Nephron (organoid): Measurements from ENCODE around the gene TRPM1.

ENCODE experiments used
- H3K27ac Mint-ChIP-seq, 3 experiments: 2 replicates each; pipeline ENCODE4 v1.8.0; 2020; ENCODE audit warnings: mixed read lengths in 3 of 3, mild to moderate bottlenecking in 2 of 3, moderate library complexity in 1 of 3
- H3K27me3 Mint-ChIP-seq: 2 replicates; pipeline ENCODE4 v1.8.0; 2021; ENCODE audit warnings: low read depth, mild to moderate bottlenecking, moderate library complexity, mixed read lengths
- H3K36me3 Mint-ChIP-seq: 2 replicates; pipeline ENCODE4 v1.8.0; 2020; ENCODE audit warnings: low read depth, mixed read lengths
- H3K4me1 Mint-ChIP-seq: 2 replicates; pipeline ENCODE4 v1.8.0; 2020; ENCODE audit warnings: mixed read lengths
- H3K4me3 Mint-ChIP-seq, 3 experiments: 2 replicates each; pipeline ENCODE4 v1.8.0; 2020; ENCODE audit warnings: mild to moderate bottlenecking in 3 of 3, mixed read lengths in 3 of 3, moderate library complexity in 2 of 3
- H3K9me3 Mint-ChIP-seq: 2 replicates; pipeline ENCODE4 v1.8.0; 2020; ENCODE audit warnings: mixed read lengths
- CTCF ChIP-seq, 3 experiments: fragments of 200-600 bp; sonication (generic); IDR thresholded peaks; one replicate each; pipeline ENCODE4 v1.5.0; 2021; ENCODE audit warnings: antibody characterized with exemption in 3 of 3; ENCODE audit not compliant: unreplicated experiment in 3 of 3

The TRPM1 gene

GRCh38 chr15:31079519-31079918 is 22.0 kb downstream of the TRPM1 start:
- Mint-ChIP-seq H3K9me3 (peaks cover 5% of the 10 kb centered on the region), H3K36me3 (no peaks in the 10 kb centered on the region), H3K27ac (no peak overlapping the region), H3K4me1 (peaks cover 8% of the 10 kb centered on the region), H3K27me3 (peaks cover 25% of the 10 kb centered on the region), H3K4me3 (no peak overlapping the region)
- no peak for TF ChIP-seq CTCF (IDR thresholded peaks at IDR 0.05; ENCODE audit: unreplicated experiment in 3 of 3)

- H3K27ac Mint-ChIP-seq: no peak overlapping the region
- no peaks in the 10 kb centered on the region for H3K36me3 Mint-ChIP-seq
- H3K4me3 Mint-ChIP-seq: no peak overlapping the region
- no peak for TF ChIP-seq CTCF (IDR thresholded peaks at IDR 0.05; ENCODE audit: unreplicated experiment in 3 of 3)
- peaks cover 8% of the 10 kb centered on the region for H3K4me1 Mint-ChIP-seq
- peaks cover 25% of the 10 kb centered on the region for H3K27me3 Mint-ChIP-seq
- H3K9me3 Mint-ChIP-seq: peaks cover 11% of the 10 kb centered on the region
Measured at GRCh38 chr15:31078471-31078870, 23.1 kb downstream of the TRPM1 start.

- Mint-ChIP-seq H3K4me1 (peaks cover 8% of the 10 kb centered on the region), H3K9me3 (peaks cover 14% of the 10 kb centered on the region), H3K27ac (no peak overlapping the region), H3K4me3 (no peak overlapping the region), H3K27me3 (peaks cover 25% of the 10 kb centered on the region), H3K36me3 (no peaks in the 10 kb centered on the region)
- TF ChIP-seq CTCF (IDR thresholded peaks at IDR 0.05; ENCODE audit: unreplicated experiment in 3 of 3): no peak
Measured at GRCh38 chr15:31077941-31078340, 23.6 kb downstream of the TRPM1 start.

- peaks cover 8% of the 10 kb centered on the region for H3K4me1 Mint-ChIP-seq
- TF ChIP-seq CTCF (IDR thresholded peaks at IDR 0.05; ENCODE audit: unreplicated experiment in 3 of 3): no peak
- no peak overlapping the region for H3K4me3 Mint-ChIP-seq
- no peak overlapping the region for H3K27ac Mint-ChIP-seq
- peaks cover 24% of the 10 kb centered on the region for H3K27me3 Mint-ChIP-seq
- no peaks in the 10 kb centered on the region for H3K36me3 Mint-ChIP-seq
- peaks cover 14% of the 10 kb centered on the region for H3K9me3 Mint-ChIP-seq
Measured at GRCh38 chr15:31077181-31077580, 24.3 kb downstream of the TRPM1 start.

- Mint-ChIP-seq H3K36me3 (no peaks in the 10 kb centered on the region), H3K4me1 (peaks cover 13% of the 10 kb centered on the region), H3K4me3 (no peak overlapping the region), H3K27ac (no peak overlapping the region), H3K9me3 (peaks cover 14% of the 10 kb centered on the region), H3K27me3 (peaks cover 15% of the 10 kb centered on the region)
- no peak for TF ChIP-seq CTCF (IDR thresholded peaks at IDR 0.05; ENCODE audit: unreplicated experiment in 3 of 3)
Measured at GRCh38 chr15:31074321-31074720, 27.2 kb downstream of the TRPM1 start.

GRCh38 chr15:31070867-31071266 is 30.7 kb downstream of the TRPM1 start:
- Mint-ChIP-seq H3K9me3 (peaks cover 14% of the 10 kb centered on the region), H3K27ac (no peak overlapping the region), H3K27me3 (peaks cover 5% of the 10 kb centered on the region), H3K36me3 (no peaks in the 10 kb centered on the region), H3K4me1 (peaks cover 9% of the 10 kb centered on the region), H3K4me3 (no peak overlapping the region)
- TF ChIP-seq CTCF (IDR thresholded peaks at IDR 0.05; ENCODE audit: unreplicated experiment in 3 of 3): no peak
